HepG2 (cell line): Measurements from ENCODE around the gene SLC22A31. TPM values are rescaled to one million over a fixed set of nuclear protein-coding genes. Genes with fewer than 3 reads are reported as not detected.
A peak's percentile ranks its signal among the peaks of the same experiment; 100 is the strongest.

Experiments
- FOSL2 ChIP-seq: sonication (generic); formaldehyde crosslinking; IDR thresholded peaks from 2 replicates; pipeline ENCODE4 v1.4.0; 2020; ENCODE audit warnings: missing genetic modification reagents
- FOXP1 ChIP-seq, 2 experiments: fragments of 450-650 bp in 1 of 2; IDR thresholded peaks; 2 replicates each; pipeline ENCODE4 v1.6.1; 2017 to 2018; ENCODE audit warnings: antibody characterized with exemption in 1 of 2
- GMEB2 ChIP-seq: IDR thresholded peaks from 2 replicates; pipeline ENCODE4 v1.6.1; 2016; ENCODE audit warnings: missing biosample characterization, missing genetic modification reagents, low read depth
- GPN1 ChIP-seq: sonication (generic); formaldehyde crosslinking; IDR thresholded peaks from 2 replicates; pipeline ENCODE4 v1.5.1; 2020; ENCODE audit warnings: missing genetic modification reagents, borderline replicate concordance
- HNF4A ChIP-seq: sonication (generic); formaldehyde crosslinking; IDR thresholded peaks from 2 replicates; pipeline ENCODE4 v1.4.0; 2020; ENCODE audit warnings: missing genetic modification reagents
- HNF4G ChIP-seq, 2 experiments: sonication (generic) in 1 of 2; formaldehyde crosslinking in 1 of 2; IDR thresholded peaks; 2 replicates each; pipeline versions ENCODE4 v1.4.0 to v1.6.1; 2011 to 2020; ENCODE audit warnings: borderline replicate concordance in 2 of 2, low read depth in 2 of 2, mild to moderate bottlenecking in 2 of 2, low read length in 1 of 2, missing genetic modification reagents in 1 of 2, moderate library complexity in 1 of 2
- KDM2A ChIP-seq: sonication (generic); formaldehyde crosslinking; IDR thresholded peaks from 2 replicates; pipeline ENCODE4 v1.4.0; 2020; ENCODE audit warnings: low read depth, missing genetic modification reagents, borderline replicate concordance
- MYPOP ChIP-seq: sonication (generic); formaldehyde crosslinking; IDR thresholded peaks from 2 replicates; pipeline ENCODE4 v1.8.1; 2023; ENCODE audit warnings: mild to moderate bottlenecking, moderate library complexity, missing genetic modification reagents
- NFKBIZ ChIP-seq: IDR thresholded peaks from 2 replicates; pipeline ENCODE4 v1.6.1; 2018; ENCODE audit warnings: missing genetic modification reagents, missing compliant biosample characterization
- NR2F6 ChIP-seq, 2 experiments: IDR thresholded peaks; 2 replicates each; pipeline ENCODE4 v1.6.1; 2016; ENCODE audit warnings: antibody characterized with exemption in 1 of 2, mild to moderate bottlenecking in 1 of 2
- PATZ1 ChIP-seq: sonication (generic); formaldehyde crosslinking; IDR thresholded peaks from 2 replicates; pipeline ENCODE4 v1.4.0; 2020; ENCODE audit warnings: missing genetic modification reagents
- SALL1 ChIP-seq: sonication (generic); formaldehyde crosslinking; IDR thresholded peaks from 2 replicates; pipeline ENCODE4 v1.8.0; 2022; ENCODE audit warnings: mild to moderate bottlenecking, missing genetic modification reagents
- SNAI1 ChIP-seq: sonication (generic); formaldehyde crosslinking; IDR thresholded peaks from 2 replicates; pipeline ENCODE4 v1.5.0; 2020; ENCODE audit warnings: mild to moderate bottlenecking, missing genetic modification reagents, borderline replicate concordance
- TFE3 ChIP-seq: IDR thresholded peaks from 2 replicates; pipeline ENCODE4 v1.6.1; 2016
- UBTF ChIP-seq: sonication (generic); formaldehyde crosslinking; IDR thresholded peaks from 2 replicates; pipeline ENCODE4 v1.4.0; 2020; ENCODE audit warnings: mild to moderate bottlenecking, missing genetic modification reagents
- ZBTB20 ChIP-seq: sonication (generic); formaldehyde crosslinking; IDR thresholded peaks from 2 replicates; pipeline ENCODE4 v1.8.1; 2023; ENCODE audit warnings: missing genetic modification reagents, low read depth, mild to moderate bottlenecking, borderline replicate concordance
- ZFYVE20 ChIP-seq: sonication (generic); formaldehyde crosslinking; IDR thresholded peaks from 2 replicates; pipeline ENCODE4 v1.8.0; 2023; ENCODE audit warnings: low read depth, mild to moderate bottlenecking, moderate library complexity, missing genetic modification reagents, borderline replicate concordance
- ZNF101 ChIP-seq: sonication (generic); formaldehyde crosslinking; IDR thresholded peaks from 2 replicates; pipeline ENCODE4 v1.4.0; 2020; ENCODE audit warnings: mild to moderate bottlenecking, low read depth, missing genetic modification reagents, borderline replicate concordance
- ZNF510 ChIP-seq: sonication (generic); formaldehyde crosslinking; IDR thresholded peaks from 2 replicates; pipeline ENCODE4 v1.4.0; 2020; ENCODE audit warnings: low read depth, mild to moderate bottlenecking, missing genetic modification reagents
- ZNF703 ChIP-seq: sonication (generic); formaldehyde crosslinking; IDR thresholded peaks from 2 replicates; pipeline ENCODE4 v1.5.1; 2020; ENCODE audit warnings: missing genetic modification reagents, mild to moderate bottlenecking, moderate library complexity, borderline replicate concordance
- polyA plus RNA-seq, 8 experiments: library from polyadenylated mRNA; depleted of rRNA in 3 of 8; stranded (reverse) in 7 of 8; unstranded in 1 of 8; fragments of >200 nt; fragmentation: Illumina TruSeq in 4 of 8; extraction: Trizol in 4 of 8; gene quantifications; 2 replicates each; pipeline versions ENCODE4 v1.2.1 to v1.2.3, GENCODE V29; 2011 to 2016; ENCODE audit warnings: low read depth in 4 of 8, missing spikeins in 1 of 8, mixed read lengths in 1 of 8; ENCODE audit not compliant: insufficient read depth in 1 of 8
- total RNA-seq, 5 experiments: library from RNA; depleted of rRNA; stranded (reverse); fragments of >200 nt; fragmentation: Illumina TruSeq; extraction: Trizol; gene quantifications; 2 replicates each; pipeline ENCODE4 v1.2.3, GENCODE V29; 2016; ENCODE audit warnings: low read depth in 1 of 5

SLC22A31 gene
- total and polyA plus RNA-seq, 2 of the 13 experiments (the other 11 are each of a cell fraction or from before 2014, with no cell fraction given): 67.3 to 83.3 TPM

- peak; percentile 93 for TF ChIP-seq KDM2A (CRISPR knock-in tag)
- no peak for TF ChIP-seq TFE3
- TF ChIP-seq ZNF703 (CRISPR knock-in tag): no peak
- no peak for TF ChIP-seq NFKBIZ (CRISPR knock-in tag)
- TF ChIP-seq SALL1 (CRISPR knock-in tag): 0 out of 2 replicates have a peak, but pooled peaks have one; percentile 24
- TF ChIP-seq ZBTB20: no peak
- TF ChIP-seq NR2F6 (IDR thresholded peaks at IDR 0.05): no peak
- TF ChIP-seq NR2F6 (CRISPR knock-in tag; IDR thresholded peaks at IDR 0.05): 0 out of 2 replicates have a peak, but pooled peaks have one; percentile 5
- no peak for TF ChIP-seq ZFYVE20
- no peak for TF ChIP-seq PATZ1 (CRISPR knock-in tag)
- no peak for TF ChIP-seq ZNF101 (CRISPR knock-in tag)
- no peak for TF ChIP-seq HNF4G (IDR thresholded peaks at IDR 0.05; ENCODE audit: borderline replicate concordance, low read depth, low read length)
- no peak for TF ChIP-seq HNF4G (CRISPR knock-in tag; IDR thresholded peaks at IDR 0.05; ENCODE audit: borderline replicate concordance, low read depth)
- TF ChIP-seq MYPOP (CRISPR knock-in tag): no peak
- 0 out of 2 replicates have a peak, but pooled peaks have one; percentile 3 for TF ChIP-seq FOSL2 (CRISPR knock-in tag)
- no peak for TF ChIP-seq GPN1 (CRISPR knock-in tag)
- no peak for TF ChIP-seq ZNF510 (CRISPR knock-in tag)
- no peak for TF ChIP-seq GMEB2
- TF ChIP-seq UBTF (CRISPR knock-in tag): peak; percentile 16; the same call in 1 of the 2 replicates
- no peak for TF ChIP-seq HNF4A (CRISPR knock-in tag)
- no peak for TF ChIP-seq FOXP1 (IDR thresholded peaks at IDR 0.05)
- TF ChIP-seq FOXP1 (CRISPR knock-in tag; IDR thresholded peaks at IDR 0.05): no peak
- no peak for TF ChIP-seq SNAI1 (CRISPR knock-in tag)
Measured at GRCh38 chr16:89155184-89155679, 45.1 kb downstream of the SLC22A31 start (continued).
